ENCODE results near the gene FOXD1. TPM values are rescaled to one million over a fixed set of nuclear protein-coding genes. Genes with fewer than 3 reads are reported as not detected.

Gene FOXD1
- total RNA-seq, 1 experiment from 2014 or later: 4.4 TPM

- Histone ChIP-seq H3K9me3 (ENCODE audit: low read depth, low read length, poor library complexity, severe bottlenecking) (no peaks in the 10 kb centered on the region), H3K27ac (ENCODE audit: low read depth, low read length, poor library complexity, severe bottlenecking) (no peak overlapping the region), H3K4me3 (ENCODE audit: low read depth, low read length, poor library complexity, severe bottlenecking) (no peak overlapping the region), H3K27me3 (replicated peaks; ENCODE audit: insufficient read depth, low read depth, low read length, poor library complexity) (no peaks in the 10 kb centered on the region), H3K4me1 (ENCODE audit: insufficient read depth, low read length, poor library complexity, severe bottlenecking) (no peaks in the 10 kb centered on the region), H3K36me3 (ENCODE audit: insufficient read depth, low read length, poor library complexity, severe bottlenecking) (no peaks in the 10 kb centered on the region)
- ChIA-PET POLR2A (ENCODE audit: low non-redundant PET) (no interaction called here), CTCF (no interaction called here)
- DNase-seq (ENCODE audit: low spot score): no peak
- intact Hi-C loops (cut with micrococcal nuclease; ENCODE audit: unreplicated experiment): no loop called here
- TF ChIP-seq CTCF (conservative IDR thresholded peaks at IDR 0.05; ENCODE audit: low read depth, low read length) (no peak), EZH2 (IDR thresholded peaks at IDR 0.05; ENCODE audit: borderline replicate concordance, low read depth, low read length, poor library complexity, severe bottlenecking) (no peak)
- BruUV-seq (replicated peaks): no TSS peak
Observed at GRCh38 chr5:73483676-73484075, 35.1 kb upstream of the FOXD1 start.

- POLR2A ChIA-PET (ENCODE audit: low non-redundant PET): interaction anchor here (0.6 kb wide), 1 partner anchor 1788 kb away, joined by 8 read pairs; no protein-coding TSS in a partner anchor
Observed at GRCh38 chr5:73482383-73483136, 34.0 kb upstream of the FOXD1 start.

GRCh38 chr5:73480500-73480899, 31.9 kb upstream of the FOXD1 start:
- no peaks in the 10 kb centered on the region for H3K36me3 ChIP-seq (ENCODE audit: insufficient read depth, low read length, poor library complexity, severe bottlenecking)
- POLR2A ChIA-PET (ENCODE audit: low non-redundant PET): no interaction called here
- no peaks in the 10 kb centered on the region for H3K4me1 ChIP-seq (ENCODE audit: insufficient read depth, low read length, poor library complexity, severe bottlenecking)
- CTCF ChIA-PET: no interaction called here
- no peak overlapping the region for H3K4me3 ChIP-seq (ENCODE audit: low read depth, low read length, poor library complexity, severe bottlenecking)
- intact Hi-C loops (cut with micrococcal nuclease; ENCODE audit: unreplicated experiment): no loop called here
- BruUV-seq (replicated peaks): no TSS peak
- no peak overlapping the region for H3K27ac ChIP-seq (ENCODE audit: low read depth, low read length, poor library complexity, severe bottlenecking)
- H3K9me3 ChIP-seq (ENCODE audit: low read depth, low read length, poor library complexity, severe bottlenecking): no peaks in the 10 kb centered on the region
- no peak for DNase-seq (ENCODE audit: low spot score)
- no peak for TF ChIP-seq EZH2 (IDR thresholded peaks at IDR 0.05; ENCODE audit: borderline replicate concordance, low read depth, low read length, poor library complexity, severe bottlenecking)
- TF ChIP-seq CTCF (conservative IDR thresholded peaks at IDR 0.05; ENCODE audit: low read depth, low read length): no peak
- no peaks in the 10 kb centered on the region for H3K27me3 ChIP-seq (replicated peaks; ENCODE audit: insufficient read depth, low read depth, low read length, poor library complexity)

More at GRCh38 chr5:73482383-73483136, 34.0 kb upstream of the FOXD1 start:
- Histone ChIP-seq H3K4me3 (ENCODE audit: low read depth, low read length, poor library complexity, severe bottlenecking) (no peak overlapping the region), H3K27ac (ENCODE audit: low read depth, low read length, poor library complexity, severe bottlenecking) (no peak overlapping the region), H3K27me3 (replicated peaks; ENCODE audit: insufficient read depth, low read depth, low read length, poor library complexity) (no peaks in the 10 kb centered on the region), H3K4me1 (ENCODE audit: insufficient read depth, low read length, poor library complexity, severe bottlenecking) (no peaks in the 10 kb centered on the region), H3K36me3 (ENCODE audit: insufficient read depth, low read length, poor library complexity, severe bottlenecking) (no peaks in the 10 kb centered on the region), H3K9me3 (ENCODE audit: low read depth, low read length, poor library complexity, severe bottlenecking) (no peaks in the 10 kb centered on the region)
- CTCF ChIA-PET: no interaction called here
- intact Hi-C loops (cut with micrococcal nuclease; ENCODE audit: unreplicated experiment): no loop called here
- BruUV-seq (replicated peaks): no TSS peak
- TF ChIP-seq CTCF (conservative IDR thresholded peaks at IDR 0.05; ENCODE audit: low read depth, low read length) (no peak), EZH2 (IDR thresholded peaks at IDR 0.05; ENCODE audit: borderline replicate concordance, low read depth, low read length, poor library complexity, severe bottlenecking) (no peak)
- DNase-seq (ENCODE audit: low spot score): no peak

Data from A673 (cell line).